ENCODE data around the gene COLQ. TPM values are rescaled to one million over a fixed set of nuclear protein-coding genes. Genes with fewer than 3 reads are reported as not detected.

The COLQ gene
- total RNA-seq, 4 donors from 2014 or later = 0.23 to 3.8 (median 1.1) TPM

DNA sequence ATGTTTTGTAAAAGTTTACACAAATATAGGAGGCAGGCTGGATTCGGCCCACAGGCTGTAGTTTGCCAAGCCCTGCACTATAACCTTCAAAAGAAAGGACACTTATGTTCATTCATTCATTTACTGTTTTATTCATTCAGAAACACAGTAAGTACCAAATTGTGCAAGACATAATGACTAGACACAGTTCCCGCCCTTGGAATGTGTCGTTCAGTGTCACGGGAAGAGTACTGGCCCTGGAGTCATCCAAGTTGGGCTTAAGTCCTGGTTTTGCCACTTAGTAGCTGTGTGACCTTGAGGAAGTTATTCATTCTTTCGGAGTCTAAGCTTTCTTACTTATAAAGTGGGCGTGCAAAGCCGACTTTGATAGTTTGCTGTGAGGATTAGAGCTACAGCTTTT, 22.0 kb downstream of the COLQ start:
- DNase-seq (ENCODE audit: low spot score in 2 of 2) = peak; percentile 58 to 66
- Histone ChIP-seq H3K27ac (peak overlapping the region; percentile 69), H3K4me1 (peaks cover 13% of the 10 kb centered on the region), H3K36me3 (no peaks in the 10 kb centered on the region), H3K27me3 (no peaks in the 10 kb centered on the region), H3K9me3 (no peaks in the 10 kb centered on the region), H3K4me3 (no peak overlapping the region)
- TF ChIP-seq POLR2A (IDR thresholded peaks at IDR 0.05) (no peak), EP300 (IDR thresholded peaks at IDR 0.05) (no peak), POLR2AphosphoS5 (IDR thresholded peaks at IDR 0.05) (peak in 1 of 3 donors; percentile 30)
- TF ChIP-seq, protein P1, sequence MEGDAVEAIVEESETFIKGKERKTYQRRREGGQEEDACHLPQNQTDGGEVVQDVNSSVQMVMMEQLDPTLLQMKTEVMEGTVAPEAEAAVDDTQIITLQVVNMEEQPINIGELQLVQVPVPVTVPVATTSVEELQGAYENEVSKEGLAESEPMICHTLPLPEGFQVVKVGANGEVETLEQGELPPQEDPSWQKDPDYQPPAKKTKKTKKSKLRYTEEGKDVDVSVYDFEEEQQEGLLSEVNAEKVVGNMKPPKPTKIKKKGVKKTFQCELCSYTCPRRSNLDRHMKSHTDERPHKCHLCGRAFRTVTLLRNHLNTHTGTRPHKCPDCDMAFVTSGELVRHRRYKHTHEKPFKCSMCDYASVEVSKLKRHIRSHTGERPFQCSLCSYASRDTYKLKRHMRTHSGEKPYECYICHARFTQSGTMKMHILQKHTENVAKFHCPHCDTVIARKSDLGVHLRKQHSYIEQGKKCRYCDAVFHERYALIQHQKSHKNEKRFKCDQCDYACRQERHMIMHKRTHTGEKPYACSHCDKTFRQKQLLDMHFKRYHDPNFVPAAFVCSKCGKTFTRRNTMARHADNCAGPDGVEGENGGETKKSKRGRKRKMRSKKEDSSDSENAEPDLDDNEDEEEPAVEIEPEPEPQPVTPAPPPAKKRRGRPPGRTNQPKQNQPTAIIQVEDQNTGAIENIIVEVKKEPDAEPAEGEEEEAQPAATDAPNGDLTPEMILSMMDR (IDR thresholded peaks at IDR 0.05) = no peak
- WGBS = 59% methylated on average over 7 of the region's 7 CpGs

- DNase-seq (ENCODE audit: low spot score in 2 of 2) = peak; percentile 82 to 84
- Histone ChIP-seq H3K4me1 (peaks cover 13% of the 10 kb centered on the region), H3K27me3 (no peaks in the 10 kb centered on the region), H3K27ac (no peak overlapping the region), H3K36me3 (no peaks in the 10 kb centered on the region), H3K4me3 (no peak overlapping the region), H3K9me3 (no peaks in the 10 kb centered on the region)
- no peak for TF ChIP-seq POLR2AphosphoS5 (IDR thresholded peaks at IDR 0.05)
- TF ChIP-seq, protein P1 (IDR thresholded peaks at IDR 0.05) = no peak
- TF ChIP-seq POLR2A (IDR thresholded peaks at IDR 0.05) = no peak
- TF ChIP-seq EP300 (IDR thresholded peaks at IDR 0.05) = no peak
- WGBS = 67% methylated on average over 14 of the region's 14 CpGs
These were observed 22.9 kb downstream of the COLQ start for GRCh38 chr3:15498431-15499214.

DNA sequence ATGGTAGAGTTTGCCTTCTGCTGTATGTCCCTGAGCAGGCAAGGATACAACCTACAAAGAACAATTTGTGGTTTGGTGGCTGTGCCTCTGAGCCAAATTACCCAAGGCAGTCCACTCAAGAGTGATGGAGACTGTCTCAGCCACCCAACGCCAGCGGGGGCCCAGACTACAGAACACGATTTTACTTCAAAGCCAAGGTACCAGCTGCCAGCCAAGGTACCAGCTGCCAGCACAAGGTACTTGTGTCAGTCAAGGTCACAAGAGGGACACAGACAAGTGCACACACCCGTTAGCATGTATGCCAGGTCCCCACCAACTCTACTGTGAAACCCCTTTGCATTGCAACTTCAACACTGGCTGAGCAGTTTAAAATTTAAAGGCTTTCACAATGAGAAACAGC, 23.5 kb downstream of the COLQ start:
- H3K36me3 ChIP-seq = no peaks in the 10 kb centered on the region
- DNase-seq (ENCODE audit: low spot score in 2 of 2) = peak in 1 of 2 donors; percentile 21
- TF ChIP-seq, protein P1 (IDR thresholded peaks at IDR 0.05) = no peak
- no peak for TF ChIP-seq EP300 (IDR thresholded peaks at IDR 0.05)
- TF ChIP-seq POLR2A (IDR thresholded peaks at IDR 0.05) = no peak
- no peak for TF ChIP-seq POLR2AphosphoS5 (IDR thresholded peaks at IDR 0.05)
- no peaks in the 10 kb centered on the region for H3K27me3 ChIP-seq
- H3K4me1 ChIP-seq = peaks cover 13% of the 10 kb centered on the region
- H3K27ac ChIP-seq = no peak overlapping the region
- H3K4me3 ChIP-seq = no peak overlapping the region
- H3K9me3 ChIP-seq = no peaks in the 10 kb centered on the region
- 50% methylated on average over 4 of the region's 4 CpGs for WGBS

DNA sequence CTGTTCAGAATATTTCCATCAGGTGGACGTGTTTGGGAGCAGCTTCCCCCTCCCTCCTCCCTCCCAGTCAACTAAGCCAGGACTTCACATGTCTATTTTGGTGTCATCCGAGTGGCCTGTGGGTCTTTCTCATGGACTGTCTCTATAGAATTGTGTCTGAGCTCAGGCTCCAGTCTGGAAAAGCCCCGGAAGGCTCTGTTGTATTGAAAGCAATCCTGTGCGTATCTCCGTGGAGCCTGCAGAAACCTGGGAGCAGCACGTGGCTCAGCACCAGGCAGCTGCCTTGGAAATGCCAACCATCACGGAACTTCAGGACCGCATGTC, 25.2 kb downstream of the COLQ start:
- H3K4me3 ChIP-seq = no peak overlapping the region
- H3K9me3 ChIP-seq = no peaks in the 10 kb centered on the region
- H3K27me3 ChIP-seq = no peaks in the 10 kb centered on the region
- no peak for TF ChIP-seq POLR2A (IDR thresholded peaks at IDR 0.05)
- TF ChIP-seq EP300 (IDR thresholded peaks at IDR 0.05) = no peak
- peak in 1 of 2 donors; percentile 63 for DNase-seq (ENCODE audit: low spot score in 2 of 2)
- no peaks in the 10 kb centered on the region for H3K36me3 ChIP-seq
- WGBS = 90% methylated on average over 8 of the region's 8 CpGs
- no peak overlapping the region for H3K27ac ChIP-seq
- H3K4me1 ChIP-seq = peaks cover 13% of the 10 kb centered on the region

DNA sequence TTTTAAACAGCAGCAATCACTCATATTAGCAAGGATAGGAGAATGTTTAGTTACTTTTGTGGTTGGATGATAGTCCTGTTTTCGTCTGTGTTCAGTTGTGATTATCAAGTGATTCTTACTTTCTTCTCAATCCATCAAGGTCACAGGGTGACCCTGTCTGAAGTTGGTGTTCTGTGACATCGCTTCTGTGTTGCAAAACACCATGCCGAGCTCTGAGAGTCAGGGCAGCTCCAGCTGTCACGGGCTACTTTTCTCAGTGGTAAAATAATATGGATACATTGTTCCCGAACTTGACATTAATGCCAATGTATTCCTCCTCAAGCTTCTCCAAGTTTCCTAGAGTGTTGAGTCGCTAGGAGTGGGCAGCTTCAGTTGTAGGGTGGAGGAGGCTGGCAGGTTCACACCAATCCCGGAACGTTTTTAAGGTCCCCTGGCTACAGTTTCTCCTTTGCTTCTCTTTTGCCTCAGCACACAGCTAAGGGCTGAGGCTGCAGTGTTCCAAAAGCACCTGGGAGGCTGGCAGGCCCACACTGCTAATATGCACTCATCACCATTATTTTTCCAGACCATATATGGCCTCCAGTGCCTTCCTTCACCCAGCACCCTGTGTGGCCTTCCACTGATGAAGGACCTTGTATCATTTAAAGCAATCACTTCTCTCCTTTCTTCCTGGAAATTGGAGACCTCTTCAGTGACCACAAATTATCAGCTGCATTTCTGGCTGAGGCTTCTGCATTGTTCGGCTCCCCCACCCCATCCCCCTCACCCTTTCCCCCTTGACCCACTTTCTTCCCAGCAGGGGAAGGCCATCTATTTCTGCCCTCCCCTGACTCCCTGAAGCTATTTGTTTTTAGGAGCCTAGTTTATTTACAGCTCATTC, 25.8 kb downstream of the COLQ start:
- Histone ChIP-seq H3K9me3 (no peaks in the 10 kb centered on the region), H3K36me3 (no peaks in the 10 kb centered on the region), H3K4me1 (peaks cover 13% of the 10 kb centered on the region), H3K27ac (no peak overlapping the region), H3K4me3 (no peak overlapping the region), H3K27me3 (no peaks in the 10 kb centered on the region)
- 88% methylated on average over 9 of the region's 9 CpGs for WGBS
- peak in 1 of 2 donors; percentile 15 for DNase-seq (ENCODE audit: low spot score in 2 of 2)
- no peak for TF ChIP-seq POLR2AphosphoS5 (IDR thresholded peaks at IDR 0.05)
- no peak for TF ChIP-seq EP300 (IDR thresholded peaks at IDR 0.05)
- TF ChIP-seq, protein P1 (IDR thresholded peaks at IDR 0.05) = no peak
- TF ChIP-seq POLR2A (IDR thresholded peaks at IDR 0.05) = no peak
